Amygdala (tissue), 56 donors: ENCODE measurements around the gene PDZD8.

ENCODE experiments used
- DNase-seq, 56 donors: peaks; one replicate each; lab custom pipeline; 2025; lab: John Stamatoyannopoulos, UW

PDZD8 gene

GRCh38 chr10:117391436-117392205 is 16.4 kb upstream of the PDZD8 start:
- peak in 1 of 56 donors; percentile 3 for DNase-seq

- DNase-seq = no peak
Observed at GRCh38 chr10:117390420-117390819, 15.2 kb upstream of the PDZD8 start.

- DNase-seq = no peak
Observed at GRCh38 chr10:117386805-117387204, 11.6 kb upstream of the PDZD8 start.

- no peak for DNase-seq
Observed at GRCh38 chr10:117382861-117383260, 7.6 kb upstream of the PDZD8 start.

- DNase-seq = peak in 23 of 56 donors; percentile 9 to 79 (median 44)
Observed at GRCh38 chr10:117374506-117375359, 507 bp downstream of the PDZD8 start.

- DNase-seq = peak in 19 of 56 donors; percentile 1 to 39 (median 18)
Observed at GRCh38 chr10:117373823-117374505, 1.3 kb downstream of the PDZD8 start.

GRCh38 chr10:117370205-117370604 is 5.0 kb downstream of the PDZD8 start:
- no peak for DNase-seq

GRCh38 chr10:117367718-117368117 is 7.5 kb downstream of the PDZD8 start:
- DNase-seq = no peak

GRCh38 chr10:117366741-117367140 is 8.5 kb downstream of the PDZD8 start:
- no peak for DNase-seq

- no peak for DNase-seq
Observed at GRCh38 chr10:117365612-117366011, 9.6 kb downstream of the PDZD8 start.

GRCh38 chr10:117364110-117364960 is 10.9 kb downstream of the PDZD8 start:
- DNase-seq = no peak

- no peak for DNase-seq
Observed at GRCh38 chr10:117363028-117363427, 12.2 kb downstream of the PDZD8 start.

GRCh38 chr10:117362313-117362712 is 12.9 kb downstream of the PDZD8 start:
- DNase-seq = no peak

GRCh38 chr10:117360994-117361667 is 14.1 kb downstream of the PDZD8 start:
- DNase-seq = no peak

GRCh38 chr10:117360016-117360415 is 15.2 kb downstream of the PDZD8 start:
- DNase-seq = no peak

- DNase-seq = no peak
Observed at GRCh38 chr10:117355072-117355471, 20.2 kb downstream of the PDZD8 start.

- no peak for DNase-seq
Observed at GRCh38 chr10:117353684-117354083, 21.6 kb downstream of the PDZD8 start.

GRCh38 chr10:117352724-117353123 is 22.5 kb downstream of the PDZD8 start:
- DNase-seq = no peak

- DNase-seq = no peak
Observed at GRCh38 chr10:117351996-117352395, 23.2 kb downstream of the PDZD8 start.

- DNase-seq = no peak
Observed at GRCh38 chr10:117351558-117351957, 23.7 kb downstream of the PDZD8 start.
